NCI-H446 (cell line): ENCODE results near the gene KIAA0930.

Experiments
- DNase-seq, 2 experiments: peaks; one replicate each; lab custom pipeline; 2025; lab: John Stamatoyannopoulos, UW

The KIAA0930 gene

DNA sequence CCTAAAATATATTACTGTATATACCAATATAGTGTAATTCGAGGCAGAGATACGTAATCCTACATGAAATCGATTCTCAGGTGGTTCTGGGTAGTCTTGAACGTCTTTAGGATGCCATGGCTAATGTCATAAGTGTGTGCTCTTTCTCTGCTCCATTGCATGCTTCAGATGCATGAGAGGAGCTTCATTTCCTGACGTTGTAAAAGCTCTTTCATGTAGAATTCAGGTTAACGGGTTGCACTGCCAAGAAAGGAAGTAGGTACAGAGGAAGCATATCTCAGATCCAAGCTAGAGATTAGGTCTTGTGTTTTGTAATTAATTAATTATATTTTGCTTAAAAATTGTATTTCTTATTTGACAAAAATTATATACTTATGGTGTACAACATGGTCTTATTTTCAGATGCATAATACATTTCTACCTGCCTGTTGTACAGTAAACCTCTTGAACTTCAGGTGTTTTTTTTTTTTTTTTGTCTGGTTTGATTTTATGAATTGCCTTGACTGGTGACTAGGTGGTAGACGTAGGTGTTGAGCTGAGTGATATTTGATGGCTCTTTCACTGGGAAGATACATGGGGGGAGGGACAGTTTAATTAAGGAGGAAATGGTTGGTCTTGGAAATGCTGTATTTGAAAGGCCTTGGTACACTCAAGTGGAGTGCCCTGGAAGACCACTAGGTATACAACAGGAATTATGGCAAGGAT is 67.7 kb downstream of the KIAA0930 start:
- no peak for DNase-seq

DNA sequence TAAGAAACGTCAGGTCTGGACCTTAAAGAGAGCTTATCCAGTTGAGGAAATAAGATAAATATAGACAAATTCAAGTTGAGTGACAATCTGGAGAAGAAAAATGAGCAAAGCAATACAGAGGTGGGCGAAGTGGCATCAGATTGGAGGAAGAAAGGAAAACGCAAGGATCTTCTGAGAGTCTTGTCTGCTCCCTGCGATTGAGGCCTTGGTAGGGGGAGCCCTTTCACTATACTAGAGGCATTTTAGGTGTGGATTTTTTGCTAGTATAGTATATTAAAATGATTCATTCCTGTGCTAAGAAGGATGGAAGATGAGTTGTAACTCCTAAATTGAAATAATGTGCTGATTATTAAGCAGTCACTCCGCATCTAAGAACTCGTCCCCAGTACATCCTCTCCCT is 68.9 kb downstream of the KIAA0930 start:
- DNase-seq: no peak

DNA sequence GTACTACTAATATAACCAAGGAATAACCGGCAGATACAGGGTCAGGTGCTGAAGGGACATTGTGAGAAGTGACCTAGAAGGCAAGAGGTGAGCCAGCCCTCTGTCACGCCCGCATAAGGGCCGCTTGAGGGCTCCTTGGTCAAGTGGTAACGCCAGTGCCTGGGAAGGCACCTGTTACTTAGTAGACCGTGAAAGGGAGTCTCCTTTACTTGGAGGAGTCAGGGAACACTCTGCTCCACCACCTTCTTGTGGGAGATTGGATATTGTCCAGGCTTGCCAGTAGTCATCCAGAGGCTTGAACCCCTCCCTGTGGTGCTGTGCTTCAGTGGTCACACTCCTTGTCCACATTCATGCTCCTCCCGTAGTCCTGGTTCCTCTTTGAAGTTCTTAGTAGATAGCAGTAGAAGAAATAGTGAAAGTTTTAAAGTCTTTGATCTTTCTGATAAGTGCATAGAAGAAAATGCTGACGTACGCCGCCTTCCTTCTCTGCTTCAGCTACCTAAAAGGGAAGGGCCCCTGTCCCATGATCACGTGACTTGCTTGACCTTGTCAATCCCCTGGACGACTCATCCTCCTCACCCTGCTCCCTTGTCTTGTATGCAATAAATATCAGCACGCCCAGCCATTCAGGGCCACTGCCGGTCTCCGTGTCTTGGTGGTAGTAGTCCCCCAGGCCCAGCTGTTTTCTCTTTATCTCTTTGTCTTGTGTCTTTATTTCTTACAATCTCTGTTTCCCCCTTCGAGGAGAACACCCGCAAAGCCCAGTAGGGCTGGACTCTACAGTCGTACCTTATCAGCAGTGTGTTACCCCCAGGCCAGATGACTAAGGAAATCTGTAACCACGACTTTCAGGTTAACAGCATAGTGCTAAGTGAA is 70.9 kb downstream of the KIAA0930 start:
- no peak for DNase-seq

DNA sequence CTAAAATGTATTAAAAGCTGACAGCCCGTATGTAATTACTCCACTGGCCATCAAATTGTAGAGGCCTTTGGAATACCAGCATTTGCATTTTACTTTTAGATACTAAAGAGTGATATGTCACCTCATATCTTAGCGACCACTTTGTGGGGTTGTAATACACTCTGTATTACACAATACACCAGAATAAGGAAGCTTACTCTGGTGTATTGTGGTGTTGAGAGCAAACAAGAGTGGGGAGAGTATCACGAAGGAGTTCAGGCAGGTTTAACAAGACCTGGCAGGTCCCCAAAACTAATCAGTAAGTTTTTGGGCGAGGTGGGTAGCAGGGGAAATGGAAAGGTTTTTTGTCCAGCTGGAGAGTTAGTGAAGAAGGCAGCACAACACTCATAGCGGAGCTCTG is 73.8 kb downstream of the KIAA0930 start:
- DNase-seq: no peak

DNA sequence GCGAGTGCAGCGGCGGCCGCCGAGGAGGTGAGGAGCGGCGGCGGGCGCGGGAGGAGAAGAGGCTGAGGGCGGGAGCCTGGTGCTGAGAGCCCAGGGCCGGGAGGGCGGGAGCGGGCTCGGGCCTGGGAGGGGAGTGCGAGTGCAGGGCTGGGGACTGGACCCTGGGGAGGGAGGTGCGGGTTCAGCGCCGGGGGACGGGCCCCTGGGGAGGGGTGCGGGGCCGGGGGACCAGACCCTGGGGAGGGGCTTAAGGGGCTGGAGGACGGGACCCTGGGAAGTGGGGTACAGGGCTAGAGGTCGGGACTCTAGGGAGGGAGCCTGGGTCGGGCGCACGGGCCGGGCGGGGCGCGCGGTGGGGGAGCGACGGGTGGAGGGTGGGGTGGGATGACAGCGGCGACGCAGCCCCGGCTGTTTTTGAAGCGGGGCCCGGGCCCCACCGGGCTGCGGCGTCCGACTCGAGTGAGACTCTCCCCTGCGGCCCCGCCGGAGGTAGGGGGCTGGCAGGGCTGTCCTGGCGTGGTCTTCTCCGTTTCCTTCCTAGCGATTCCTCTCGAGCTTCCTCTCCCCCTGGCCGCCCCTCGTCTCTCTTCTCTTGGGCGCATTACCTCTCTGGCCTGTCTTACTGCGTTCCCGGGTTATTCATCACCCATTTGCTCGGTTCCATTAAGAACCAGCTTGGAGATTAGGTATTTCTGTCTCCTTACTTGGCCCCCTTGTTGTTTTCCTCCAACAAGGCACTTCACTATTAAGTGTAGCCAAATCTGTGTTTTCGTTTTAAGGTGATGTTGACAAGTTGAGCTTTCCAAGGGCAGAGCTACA is 76.2 kb downstream of the KIAA0930 start:
- no peak for DNase-seq

DNA sequence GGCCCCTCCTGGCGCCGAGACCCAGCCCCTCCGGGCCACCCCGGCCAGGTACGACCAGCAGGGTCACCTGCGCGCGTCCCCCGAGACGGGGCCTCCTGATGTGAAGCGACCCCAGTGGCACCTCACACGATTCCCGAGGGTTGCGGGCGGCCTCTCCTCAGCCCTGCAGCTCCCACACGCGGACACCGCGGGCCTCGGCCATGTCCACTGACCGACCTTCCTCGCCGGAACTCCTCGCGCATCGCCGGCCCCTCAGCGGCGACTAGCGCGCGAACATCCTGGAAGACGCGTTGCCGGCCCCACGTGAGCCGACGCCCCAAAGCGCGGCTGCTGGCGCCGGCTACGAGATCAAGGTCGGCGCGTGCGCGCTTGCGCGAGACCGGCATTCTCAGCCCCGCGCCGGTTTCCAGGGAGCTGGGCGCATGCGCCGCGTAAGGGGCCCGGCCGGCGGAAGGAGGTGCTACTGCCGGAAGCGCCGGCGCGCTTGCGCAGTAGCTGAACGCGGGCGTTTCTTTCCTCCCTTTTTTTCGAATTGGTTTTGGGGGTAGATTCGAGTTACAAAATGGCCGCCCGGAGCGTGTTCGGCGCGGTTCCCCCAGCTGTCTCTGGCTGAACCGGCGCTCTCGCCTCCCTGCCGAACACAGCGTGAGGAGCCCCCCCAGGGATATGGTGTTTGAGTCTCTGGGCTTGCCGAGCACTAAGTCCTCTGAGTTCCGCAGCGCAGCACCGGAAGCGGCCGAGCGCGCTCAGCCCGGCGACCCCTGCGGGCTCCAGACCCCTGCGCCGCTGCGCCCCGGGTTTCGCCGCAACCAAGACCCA is 77.0 kb downstream of the KIAA0930 start, which contains the start of gene NUP50:
TSS of gene NUP50 (plus strand) at position 475 of the 819 bp plus-strand sequence. CDS start 4,253 bp downstream, outside the sequence.
- DNase-seq: peak; percentile 95 to 97

DNA sequence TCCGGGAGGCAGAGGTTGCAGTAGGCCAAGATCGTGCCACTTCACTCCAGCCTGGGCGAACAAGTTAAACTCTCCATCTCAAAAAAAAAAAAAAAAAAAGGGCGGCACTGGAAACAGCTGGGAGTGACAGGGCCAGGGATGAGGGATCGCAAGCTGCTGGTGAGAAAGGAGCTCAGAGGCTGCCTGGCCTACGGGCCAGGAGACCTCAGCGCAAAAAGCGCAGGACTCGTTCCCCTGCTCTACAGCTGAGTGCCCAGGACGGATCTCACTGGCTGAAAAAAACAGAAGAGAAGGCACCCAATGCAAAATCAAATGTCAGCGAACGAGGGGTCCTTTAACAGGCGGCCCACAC is 77.6 kb downstream of the KIAA0930 start:
- peak; percentile 14 to 20 for DNase-seq

DNA sequence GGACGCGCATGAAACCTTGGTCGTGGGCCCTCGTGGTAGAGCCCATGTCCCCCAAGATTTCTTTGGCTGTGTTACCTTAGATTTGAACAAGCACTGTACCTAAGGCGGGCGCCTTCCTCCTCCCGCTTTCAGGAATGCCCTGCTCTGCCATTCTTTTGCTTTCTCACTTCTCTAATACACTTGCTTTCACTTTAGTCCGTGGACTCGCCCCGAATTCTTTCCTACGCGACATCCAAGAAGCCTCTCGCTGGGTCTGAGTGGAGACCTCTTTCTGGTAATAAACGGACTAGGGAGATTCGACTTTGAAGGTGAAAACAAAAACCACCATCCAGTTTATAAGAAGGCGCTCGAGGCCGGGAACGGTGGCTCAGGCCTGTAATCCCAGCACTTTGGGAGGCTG is 78.2 kb downstream of the KIAA0930 start:
- DNase-seq: no peak

DNA sequence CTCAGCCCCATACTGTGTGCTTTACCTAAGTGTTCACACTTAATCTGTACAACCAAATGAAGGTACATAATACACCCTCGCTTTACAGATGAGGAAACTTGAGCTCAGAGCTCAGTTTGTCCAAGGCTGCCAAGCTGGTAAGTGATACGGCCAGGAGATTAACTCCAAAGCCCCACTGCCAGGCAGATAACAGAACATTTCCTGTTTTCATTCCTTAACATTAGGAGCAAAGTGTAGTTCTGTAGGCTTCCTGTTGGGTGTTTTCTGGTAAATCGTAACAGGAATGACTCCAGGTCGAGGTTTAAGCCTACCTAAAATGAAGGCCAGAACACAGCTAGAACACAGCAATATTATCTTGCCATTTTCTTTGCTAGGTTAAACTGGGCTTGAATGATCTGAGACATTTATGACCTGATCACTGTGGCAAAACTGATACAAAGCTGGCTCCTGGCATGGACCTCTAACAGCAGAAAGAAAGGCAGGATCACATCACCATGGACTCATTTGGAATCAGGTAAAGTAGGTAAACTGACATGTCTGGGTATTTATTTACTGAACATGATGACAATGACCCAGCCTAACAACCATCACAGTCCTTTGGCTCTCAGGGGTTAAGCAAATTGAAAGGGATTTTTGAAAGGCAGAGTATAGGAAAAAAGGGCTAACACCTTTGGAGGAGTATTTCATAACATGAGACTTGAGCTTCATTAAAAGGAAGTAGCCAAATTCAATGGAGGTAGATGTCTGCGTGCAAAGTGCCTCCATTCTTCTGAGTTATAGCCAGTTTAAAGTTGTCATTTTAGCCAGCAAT is 80.8 kb downstream of the KIAA0930 start:
- DNase-seq: no peak

DNA sequence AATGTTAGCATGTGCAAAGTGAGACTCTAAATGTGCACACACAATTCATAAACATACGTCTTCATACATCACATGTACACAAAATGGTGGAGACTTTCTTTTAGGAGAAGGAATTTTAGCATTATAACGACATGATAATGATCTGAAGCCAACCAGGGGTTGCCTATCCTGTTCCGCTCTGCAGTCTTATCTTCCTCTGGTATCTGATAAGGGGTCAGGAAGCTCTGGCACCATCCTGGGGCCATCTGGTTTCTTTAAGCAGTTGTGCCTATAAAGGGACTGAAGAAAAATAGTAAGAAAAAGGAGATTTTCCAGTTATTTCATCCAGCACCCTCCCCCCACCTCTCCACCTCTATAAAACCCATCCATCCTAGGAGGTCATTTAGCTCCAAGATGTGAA is 82.8 kb downstream of the KIAA0930 start:
- DNase-seq: no peak

DNA sequence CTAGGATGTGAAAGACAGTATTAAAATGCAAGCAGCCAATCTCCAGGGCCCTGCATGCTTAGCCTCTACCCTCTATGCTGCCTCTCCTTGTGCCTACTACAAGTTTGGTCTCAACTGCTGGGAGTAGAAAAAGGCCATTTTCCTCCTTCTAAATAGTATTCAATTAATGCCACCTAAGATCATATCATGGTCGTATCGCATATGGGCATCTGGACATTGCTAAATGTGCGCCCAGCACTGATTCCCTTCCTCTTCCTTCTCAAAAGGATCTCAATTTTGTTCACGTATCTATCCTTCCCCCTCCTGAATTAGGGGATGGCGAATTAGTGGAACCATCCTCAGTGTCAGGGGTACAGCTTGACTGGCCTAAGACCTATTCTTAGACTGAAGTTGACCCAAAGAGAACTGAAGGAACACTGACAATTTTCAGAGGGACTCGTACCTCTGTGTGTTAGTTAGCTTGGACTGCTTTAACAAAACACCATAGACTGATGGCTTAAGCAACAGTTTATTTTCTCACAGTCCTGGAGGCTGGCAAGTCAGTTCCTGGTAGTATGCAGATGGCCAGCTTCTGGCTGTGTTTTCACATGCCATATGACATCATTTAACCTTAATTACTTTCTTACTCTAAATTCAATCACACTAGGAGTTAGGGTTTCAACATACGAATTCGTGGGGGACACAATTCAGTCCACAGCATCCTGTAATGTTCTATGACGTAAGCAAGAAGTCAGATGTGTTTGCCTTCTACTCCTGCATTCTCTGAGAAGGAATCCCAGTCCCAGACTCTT is 85.4 kb downstream of the KIAA0930 start:
- no peak for DNase-seq

DNA sequence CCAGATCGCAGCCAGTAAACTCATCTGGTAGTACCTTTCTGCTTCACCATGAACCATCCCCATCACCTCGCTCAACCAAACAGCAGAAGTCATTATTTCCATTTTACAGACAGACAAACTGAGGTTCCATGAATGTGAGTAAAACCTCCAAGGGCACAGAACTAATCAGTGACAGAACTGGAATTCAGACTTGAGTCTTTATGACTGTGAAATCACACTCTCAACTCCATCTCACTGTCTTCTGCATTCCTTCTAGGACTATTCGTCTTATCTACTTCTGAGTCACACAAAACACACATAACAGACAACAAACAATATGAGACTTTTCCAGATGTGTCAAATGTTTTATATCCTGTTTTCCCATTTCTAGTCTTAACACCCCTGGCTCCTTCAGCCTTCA is 86.3 kb downstream of the KIAA0930 start:
- DNase-seq: no peak

DNA sequence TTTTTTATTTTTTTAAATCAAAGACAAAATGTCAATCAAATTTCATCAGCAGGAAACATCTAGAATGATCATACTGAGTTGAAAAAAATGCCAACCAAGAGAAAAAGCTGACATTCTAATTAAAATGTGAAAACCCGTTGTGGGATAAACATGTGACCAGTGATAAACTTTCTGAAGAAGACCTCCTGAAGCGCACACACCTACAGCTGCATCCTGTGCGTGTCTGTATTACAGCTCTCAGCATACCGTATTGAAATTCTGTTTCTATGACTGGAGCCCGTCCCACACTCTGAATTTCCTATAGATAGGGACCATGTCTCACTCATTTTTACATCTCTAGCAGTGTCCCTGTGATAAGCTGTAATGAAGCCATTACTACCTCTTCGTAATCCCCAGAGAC is 89.2 kb downstream of the KIAA0930 start:
- no peak for DNase-seq

DNA sequence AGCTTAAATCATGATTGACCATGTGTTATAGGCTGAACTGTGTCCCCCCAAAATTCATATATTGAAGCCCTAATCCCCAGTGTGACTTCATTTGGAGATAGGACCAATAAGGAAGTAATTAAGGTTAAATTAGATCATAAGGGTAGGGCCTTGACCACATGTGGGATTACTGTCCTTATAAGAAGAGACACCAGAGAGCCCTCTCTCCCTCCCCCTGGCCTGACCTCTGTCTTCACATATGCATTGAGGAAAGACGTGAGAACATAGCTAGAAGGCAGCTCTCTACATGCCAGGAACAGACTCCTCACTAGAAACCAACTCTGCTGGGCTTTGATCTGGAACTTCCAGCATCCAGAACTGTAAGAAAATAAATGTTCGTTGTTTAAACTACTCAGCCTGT is 90.6 kb downstream of the KIAA0930 start:
- no peak for DNase-seq

DNA sequence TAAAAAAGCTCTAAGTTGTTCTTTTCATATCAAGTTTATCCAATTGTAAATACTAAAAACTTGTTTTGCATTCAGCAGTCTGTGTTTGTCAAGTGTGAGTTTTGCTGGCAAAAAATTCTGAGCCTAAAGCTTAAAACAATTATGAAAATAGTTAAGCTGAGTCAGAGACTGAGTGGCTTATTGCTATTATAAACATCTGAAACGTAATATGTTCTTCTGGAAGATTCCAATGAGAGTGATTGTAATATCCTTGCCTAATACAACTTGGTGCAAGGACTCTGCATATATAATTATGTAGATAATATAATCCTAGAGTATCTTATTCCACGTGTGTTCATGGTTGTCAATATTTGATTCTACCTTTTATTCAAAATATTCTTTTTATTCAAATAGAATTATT is 91.0 kb downstream of the KIAA0930 start:
- no peak for DNase-seq

DNA sequence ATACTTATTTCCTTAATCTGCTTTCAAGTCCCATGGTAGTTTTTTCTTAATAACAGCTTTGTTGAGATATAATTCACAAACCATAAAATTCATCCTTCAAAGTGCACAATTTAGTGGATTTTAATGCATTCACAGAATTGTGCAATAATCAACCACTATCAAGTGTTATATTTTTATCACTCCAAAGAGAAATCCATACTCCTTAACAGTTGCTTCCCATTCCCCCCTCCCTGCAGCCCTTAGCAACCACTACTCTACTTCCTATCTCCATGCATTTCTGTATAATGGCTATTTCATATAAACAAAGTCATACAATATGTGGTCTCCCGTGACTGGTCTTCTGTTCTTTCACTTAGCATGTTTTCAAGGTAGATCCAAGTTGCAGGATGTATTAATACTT is 95.8 kb downstream of the KIAA0930 start:
- DNase-seq: no peak

DNA sequence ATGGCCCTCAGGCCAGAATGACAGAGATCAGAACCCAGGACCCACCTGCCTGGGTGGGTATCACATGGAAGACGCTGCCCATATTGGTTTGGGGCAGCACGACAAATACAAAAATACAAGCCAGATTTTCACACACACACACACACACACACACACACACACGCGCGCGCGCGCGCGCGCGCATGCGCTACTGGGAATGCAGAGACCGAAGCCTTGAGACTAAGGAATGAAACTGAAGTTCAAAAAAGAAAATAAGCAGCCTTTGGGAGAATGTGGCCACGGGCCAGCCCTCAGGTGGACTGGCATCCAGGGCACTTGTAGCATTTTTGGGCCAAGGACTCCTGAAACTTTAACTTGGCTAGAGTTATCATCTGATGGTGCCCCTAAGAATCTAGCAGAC is 98.3 kb downstream of the KIAA0930 start:
- no peak for DNase-seq
